Measurements from ENCODE around the gene B3GNT4.

The B3GNT4 gene

DNA sequence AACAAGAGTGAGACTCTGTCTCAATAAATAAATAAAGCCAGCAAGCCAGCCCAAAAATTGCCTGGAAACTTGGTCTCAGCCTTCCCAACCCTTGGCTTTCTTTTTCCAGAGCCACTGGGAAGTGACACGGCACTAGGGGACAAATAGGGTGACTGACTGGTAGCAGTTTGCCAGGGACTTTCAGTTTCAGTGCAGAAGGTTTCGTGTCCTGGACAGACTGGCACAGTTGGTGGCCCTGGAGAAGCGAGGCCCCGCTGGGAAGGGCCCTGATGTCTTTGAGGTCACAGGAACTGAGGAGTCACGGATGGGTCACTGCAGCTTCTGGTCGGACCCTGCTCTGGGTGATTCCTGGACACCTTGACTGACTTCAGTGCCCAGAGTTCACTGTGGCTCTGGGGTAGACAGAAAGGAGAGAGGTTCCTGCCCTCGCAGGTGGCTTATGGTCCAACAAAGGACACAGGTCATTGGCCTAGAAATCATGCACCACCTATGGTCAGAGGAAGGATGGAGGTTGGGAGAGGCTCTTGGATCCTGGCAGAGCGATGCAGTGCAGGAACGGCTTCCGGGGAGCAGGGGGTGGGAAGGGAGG, 17.9 kb upstream of the B3GNT4 start:
- H3K27me3 ChIP-seq (ENCODE audit: insufficient read depth, poor library complexity, severe bottlenecking) = no peaks in the 10 kb centered on the region
- H3K4me3 ChIP-seq (replicated peaks; ENCODE audit: insufficient read depth, low read length) = no peak overlapping the region
- DNase-seq (ENCODE audit: low read depth in 1 of 2, low spot score in 1 of 2) = no peak
- no peak overlapping the region for H3K27ac ChIP-seq (replicated peaks)
- no peak for TF ChIP-seq POLR2AphosphoS5 (IDR thresholded peaks at IDR 0.05; ENCODE audit: low read depth)
- no peak for TF ChIP-seq CTCF (IDR thresholded peaks at IDR 0.05; ENCODE audit: insufficient read depth, low read length)
- TF ChIP-seq GABPA (IDR thresholded peaks at IDR 0.05; ENCODE audit: low read depth) = no peak
- TF ChIP-seq REST (IDR thresholded peaks at IDR 0.05; ENCODE audit: insufficient replicate concordance, low read depth) = no peak
- TF ChIP-seq SPI1 (IDR thresholded peaks at IDR 0.05; ENCODE audit: borderline replicate concordance, low read depth) = no peak

DNA sequence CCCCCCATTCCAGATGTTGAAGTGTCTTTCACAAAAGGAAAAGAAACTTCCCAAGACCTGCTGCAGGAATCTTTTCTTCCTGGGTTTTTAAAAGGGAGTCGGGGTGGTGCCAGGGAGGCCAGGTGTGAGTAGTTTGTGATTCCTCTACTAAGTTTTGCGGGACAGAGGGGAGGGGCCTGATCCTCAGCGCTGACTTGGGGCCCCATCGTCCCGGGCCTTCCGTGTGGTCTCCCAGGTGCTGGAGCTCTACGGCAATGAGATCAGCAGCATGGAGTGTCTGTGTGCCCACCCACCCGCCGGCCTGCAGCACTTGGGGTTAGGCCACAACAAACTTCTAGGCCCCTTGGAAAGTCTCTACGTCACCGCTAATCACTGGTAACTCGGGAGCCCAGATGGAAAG, 16.0 kb upstream of the B3GNT4 start:
- TF ChIP-seq POLR2AphosphoS5 (IDR thresholded peaks at IDR 0.05; ENCODE audit: low read depth) (no peak), GABPA (IDR thresholded peaks at IDR 0.05; ENCODE audit: low read depth) (no peak), CTCF (IDR thresholded peaks at IDR 0.05; ENCODE audit: insufficient read depth, low read length) (no peak)
- no peaks in the 10 kb centered on the region for H3K27me3 ChIP-seq (ENCODE audit: insufficient read depth, poor library complexity, severe bottlenecking)
- DNase-seq (ENCODE audit: low read depth in 1 of 2, low spot score in 1 of 2) = no peak
- no peak overlapping the region for H3K27ac ChIP-seq (replicated peaks)
- H3K4me3 ChIP-seq (replicated peaks; ENCODE audit: insufficient read depth, low read length) = no peak overlapping the region

DNA sequence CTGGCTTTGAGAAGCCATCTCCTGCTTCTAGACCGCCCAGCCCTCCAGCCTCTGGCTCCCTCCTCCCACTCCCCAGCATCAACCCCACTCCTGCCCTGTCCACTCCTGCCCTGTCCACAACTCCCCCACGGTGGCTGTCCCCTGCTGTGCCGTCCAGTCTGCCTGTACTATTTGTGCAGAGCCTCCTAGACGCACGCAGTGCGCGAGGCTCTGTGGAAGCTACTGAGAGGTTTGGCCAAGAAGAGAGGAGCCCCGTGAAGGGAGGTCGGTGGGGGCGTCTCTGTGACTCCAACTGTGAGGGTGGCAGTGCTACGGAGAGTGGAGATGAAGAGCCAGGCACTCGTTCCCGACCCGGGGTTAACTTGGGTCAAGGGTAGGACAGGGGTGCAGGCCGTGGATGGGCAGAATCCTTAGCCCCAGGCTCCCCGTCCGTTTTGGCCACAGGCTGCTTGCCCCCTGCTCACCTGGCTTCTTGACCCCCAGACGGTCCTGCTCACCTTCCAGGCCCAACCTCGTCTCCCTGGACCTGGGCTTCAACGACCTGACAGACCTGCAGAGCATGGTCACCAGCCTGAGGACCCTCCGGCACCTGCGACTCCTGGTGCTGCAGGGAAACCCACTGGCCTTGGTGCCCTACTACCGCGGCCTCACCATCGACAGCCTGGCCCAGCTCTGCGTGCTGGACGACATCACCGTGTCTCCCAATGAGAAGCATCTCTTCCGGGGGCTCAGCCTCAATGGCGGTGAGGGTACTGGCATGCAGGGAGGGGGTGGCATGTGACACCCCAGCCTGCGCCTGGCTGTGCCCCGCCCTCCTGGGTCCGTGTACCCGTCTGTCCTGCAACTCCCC, 13.7 kb upstream of the B3GNT4 start:
- H3K27me3 ChIP-seq (ENCODE audit: insufficient read depth, poor library complexity, severe bottlenecking) = no peaks in the 10 kb centered on the region
- no peak overlapping the region for H3K4me3 ChIP-seq (replicated peaks; ENCODE audit: insufficient read depth, low read length)
- TF ChIP-seq SPI1 (IDR thresholded peaks at IDR 0.05; ENCODE audit: borderline replicate concordance, low read depth) (no peak), CTCF (IDR thresholded peaks at IDR 0.05; ENCODE audit: insufficient read depth, low read length) (no peak)
- no peak overlapping the region for H3K27ac ChIP-seq (replicated peaks)
- DNase-seq (ENCODE audit: low read depth in 1 of 2, low spot score in 1 of 2) = no peak

- peak; percentile 26 to 70 for DNase-seq (ENCODE audit: low read depth in 1 of 2, low spot score in 1 of 2)
- Histone ChIP-seq H3K27ac (replicated peaks) (no peak overlapping the region), H3K27me3 (ENCODE audit: insufficient read depth, poor library complexity, severe bottlenecking) (no peaks in the 10 kb centered on the region), H3K4me3 (replicated peaks; ENCODE audit: insufficient read depth, low read length) (no peak overlapping the region)
- TF ChIP-seq CTCF (IDR thresholded peaks at IDR 0.05; ENCODE audit: insufficient read depth, low read length) = peak; percentile 87
- no peak for TF ChIP-seq POLR2AphosphoS5 (IDR thresholded peaks at IDR 0.05; ENCODE audit: low read depth)
- TF ChIP-seq REST (IDR thresholded peaks at IDR 0.05; ENCODE audit: insufficient replicate concordance, low read depth) = no peak
- TF ChIP-seq SPI1 (IDR thresholded peaks at IDR 0.05; ENCODE audit: borderline replicate concordance, low read depth) = no peak
- TF ChIP-seq GABPA (IDR thresholded peaks at IDR 0.05; ENCODE audit: low read depth) = no peak
Measured at GRCh38 chr12:122190842-122191668, 12.5 kb upstream of the B3GNT4 start.
